Ramos (cell line): Measurements from ENCODE around the gene PHTF2.
"Not testable (repeated sequence)": the region's sequence is repeated elsewhere in the genome, so short reads cannot be mapped to it uniquely, and the experiment has no call there.

Source experiments
- in situ Hi-C: fragments of 300-500 bp; cut with MboI; formaldehyde crosslinking; loops from one replicate; pipeline ENCODE4 v1.14.3; 2022; ENCODE audit warnings: low sequenced_read_pairs; ENCODE audit not compliant: unreplicated experiment

Gene PHTF2

DNA sequence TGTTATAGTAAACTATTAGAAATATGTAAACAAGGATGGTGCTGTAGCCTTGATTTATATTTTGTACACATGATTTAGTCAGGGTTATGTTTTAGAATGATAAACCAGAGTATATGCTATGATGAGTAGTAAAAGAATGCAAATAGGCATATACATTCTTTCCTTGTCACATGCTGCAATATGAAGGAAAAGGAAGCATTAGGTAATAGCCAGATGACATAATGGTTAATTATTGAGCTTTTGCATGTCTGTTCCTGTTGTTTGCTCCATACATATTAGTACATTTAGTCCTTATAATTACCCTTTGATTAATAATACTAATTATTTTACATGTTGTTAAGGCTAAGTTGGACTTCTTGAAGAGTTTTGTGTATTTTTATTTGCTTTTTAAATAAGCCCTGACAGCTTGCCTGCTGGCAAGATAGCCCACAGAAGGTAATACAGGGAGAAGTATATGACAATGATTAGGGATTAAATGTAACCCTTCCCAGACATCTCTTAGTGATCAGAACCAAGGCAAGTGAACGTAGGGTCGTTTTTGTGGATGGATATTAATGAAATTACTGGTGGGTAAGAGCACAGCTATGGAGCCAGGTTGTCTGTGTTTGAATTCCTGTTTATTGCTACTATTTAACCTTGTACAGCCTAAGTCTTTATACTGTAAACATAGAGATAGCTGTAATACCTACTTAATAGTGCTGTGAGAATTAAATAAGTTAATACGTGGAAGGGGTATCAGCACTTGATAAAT lies 68.4 kb downstream of the PHTF2 start:
- in situ Hi-C loops, result no loop called here

- in situ Hi-C loops, result no loop called here
These were observed 68.9 kb downstream of the PHTF2 start for GRCh38 chr7:77867537-77867865.

DNA sequence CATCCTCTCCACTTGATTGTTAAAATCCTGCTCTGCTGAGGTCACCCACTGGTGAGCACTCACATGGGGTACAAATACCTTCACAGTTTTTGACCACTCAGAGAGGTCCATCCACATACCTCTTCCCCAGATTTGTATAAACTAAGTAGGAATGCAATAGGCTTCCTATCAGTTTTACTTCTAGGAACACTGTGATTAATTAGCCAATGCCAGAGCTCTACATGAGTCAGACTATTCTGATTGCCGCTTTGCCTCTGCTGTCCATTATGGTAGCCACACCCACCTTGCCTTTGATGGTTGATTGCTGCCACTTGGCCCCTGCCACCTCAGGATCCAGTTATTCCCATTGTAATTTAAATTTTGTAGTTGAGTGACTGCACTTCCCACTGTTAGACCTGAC lies 73.7 kb downstream of the PHTF2 start:
- in situ Hi-C loops, result not testable (repeated sequence)

- in situ Hi-C loops, result not testable (repeated sequence)
These were observed 75.1 kb downstream of the PHTF2 start for GRCh38 chr7:77873416-77874327.

DNA sequence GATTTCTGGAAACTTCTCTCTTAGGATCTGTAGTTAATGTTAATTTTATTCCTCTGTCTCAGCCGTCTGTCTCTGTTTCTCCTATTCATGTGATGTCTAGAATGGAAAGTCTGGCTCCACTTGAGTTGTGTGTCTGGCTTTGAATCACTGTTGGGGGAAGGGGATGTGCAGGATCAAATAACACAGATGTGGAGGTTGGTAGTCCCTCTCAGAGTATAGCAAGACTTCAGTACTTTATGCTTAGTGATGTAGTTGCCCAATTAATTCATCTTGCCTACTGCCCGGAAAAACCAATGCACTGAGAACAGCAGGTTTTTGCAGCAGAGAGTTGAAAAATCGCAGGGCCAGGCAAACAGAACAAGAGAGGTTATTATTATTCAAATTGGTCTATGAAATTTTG lies 79.2 kb downstream of the PHTF2 start:
- in situ Hi-C loops, result no loop called here

DNA sequence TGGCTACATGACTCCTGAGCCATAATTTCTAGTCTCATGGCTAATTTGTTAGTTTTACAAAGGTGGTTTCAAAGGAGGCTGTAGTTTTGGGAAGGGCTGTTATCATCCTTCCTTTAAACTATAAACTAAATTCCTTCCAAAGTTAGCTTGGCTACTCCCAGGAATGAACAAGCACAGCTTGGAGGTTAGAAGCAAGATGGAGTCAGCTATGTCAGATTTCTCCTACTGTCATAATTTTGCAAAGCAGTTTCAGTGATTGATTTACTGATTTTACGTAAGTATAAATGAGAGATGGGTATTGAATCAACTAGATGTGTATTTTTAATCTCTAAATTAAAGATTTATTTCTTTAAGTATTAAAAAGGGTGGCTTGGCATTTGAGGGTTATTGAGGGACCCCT lies 79.9 kb downstream of the PHTF2 start:
- in situ Hi-C loops, result no loop called here

DNA sequence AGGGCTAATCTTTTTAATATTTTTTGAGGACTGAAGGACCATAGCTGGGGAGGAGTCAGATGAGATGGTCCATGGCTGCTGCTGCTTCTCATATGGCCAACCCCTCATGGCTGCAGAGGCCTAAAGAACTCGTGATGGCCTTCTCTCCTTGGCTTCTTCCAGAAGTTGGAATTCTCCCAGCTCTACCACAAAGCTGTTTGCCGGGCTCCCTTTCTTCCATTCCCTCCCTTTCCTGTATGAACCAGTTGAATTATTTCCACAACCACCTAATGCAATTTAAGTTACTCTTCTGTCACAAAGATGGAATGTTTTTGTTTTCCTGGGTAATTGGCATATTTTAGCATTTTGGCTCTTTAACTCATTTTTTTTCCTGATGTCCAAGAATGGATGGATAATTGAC lies 80.7 kb downstream of the PHTF2 start:
- in situ Hi-C loops, result no loop called here

DNA sequence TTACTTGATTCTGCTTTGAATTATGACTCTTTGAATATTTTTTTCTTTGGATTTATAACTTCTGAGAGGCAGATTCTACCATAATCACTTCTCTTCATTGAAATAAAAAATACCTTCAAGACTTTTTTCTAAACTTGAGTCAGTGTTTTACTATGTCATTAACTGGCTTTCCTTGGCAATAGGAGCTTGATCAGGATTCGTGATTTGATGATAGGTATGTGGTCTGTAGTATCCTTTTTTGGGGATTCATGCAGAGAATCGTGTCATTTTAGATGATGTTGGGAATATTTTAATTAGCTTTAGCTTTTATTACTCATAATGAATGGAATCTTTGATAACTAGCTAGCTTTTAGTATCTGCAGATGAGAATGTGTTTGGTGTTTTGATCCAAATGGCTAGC lies 83.3 kb downstream of the PHTF2 start:
- in situ Hi-C loops, result no loop called here

- in situ Hi-C loops, result no loop called here
These were observed 86.6 kb downstream of the PHTF2 start for GRCh38 chr7:77885155-77885554.

DNA sequence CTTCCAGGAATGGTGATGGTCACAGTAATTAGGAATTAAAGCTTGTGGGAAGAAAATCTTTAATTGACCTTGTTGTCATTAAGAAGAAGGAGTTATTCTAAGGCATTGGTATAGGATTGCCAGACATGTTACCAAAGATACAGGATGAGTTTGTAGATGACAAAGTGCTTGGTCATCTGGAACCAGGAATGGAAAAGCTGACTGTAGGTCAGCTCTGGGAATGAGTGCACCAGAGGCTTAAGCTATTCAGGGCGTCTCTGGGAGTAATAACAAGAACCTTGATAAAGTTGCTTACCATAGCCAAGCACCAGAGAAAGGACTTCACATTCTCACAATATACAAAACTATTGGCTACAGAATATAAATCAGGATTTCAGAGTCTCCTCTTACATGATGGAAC lies 89.0 kb downstream of the PHTF2 start:
- in situ Hi-C loops, result no loop called here

GRCh38 chr7:77888998-77889397 lies 90.4 kb downstream of the PHTF2 start:
- in situ Hi-C loops, result no loop called here

DNA sequence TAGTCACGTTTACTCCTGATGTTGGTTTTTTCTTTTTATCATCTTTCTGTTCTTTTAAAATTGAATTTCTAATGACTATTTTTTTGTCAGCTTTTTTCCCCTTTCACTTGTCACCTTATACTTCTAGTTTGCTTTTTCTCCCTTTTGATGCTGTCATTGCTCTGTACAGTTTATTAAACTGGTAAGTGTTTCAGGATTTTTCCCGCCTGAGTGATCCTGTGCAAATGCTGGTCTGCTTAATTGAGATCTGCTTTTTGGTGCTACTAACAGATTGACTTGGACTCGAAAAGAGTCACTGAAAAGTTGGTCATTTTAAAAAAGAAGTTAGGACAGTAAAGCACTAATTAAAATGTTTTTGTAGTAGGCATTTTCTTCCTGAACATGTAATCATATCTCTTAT lies 95.2 kb downstream of the PHTF2 start:
- in situ Hi-C loops, result no loop called here

GRCh38 chr7:77894574-77895091 lies 96.1 kb downstream of the PHTF2 start:
- in situ Hi-C loops, result no loop called here

DNA sequence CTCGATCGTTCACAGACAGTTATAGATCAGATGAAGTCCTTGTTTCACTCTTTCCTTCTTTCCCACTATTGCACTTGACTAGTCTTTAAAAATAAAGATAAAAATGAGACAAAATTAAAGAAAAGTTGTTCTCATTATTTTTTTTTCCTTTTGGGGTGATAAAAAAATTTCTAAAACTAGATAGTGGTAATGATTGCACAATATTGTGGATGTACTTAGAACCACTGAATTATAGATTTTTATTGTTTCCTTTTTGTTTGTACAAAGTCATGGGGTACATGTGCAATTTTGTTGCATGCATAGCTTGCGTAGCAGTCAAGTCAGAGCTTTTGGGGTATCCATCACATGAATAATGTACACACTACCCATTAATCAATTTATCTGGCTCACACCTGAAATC lies 97.3 kb downstream of the PHTF2 start:
- in situ Hi-C loops, result no loop called here

DNA sequence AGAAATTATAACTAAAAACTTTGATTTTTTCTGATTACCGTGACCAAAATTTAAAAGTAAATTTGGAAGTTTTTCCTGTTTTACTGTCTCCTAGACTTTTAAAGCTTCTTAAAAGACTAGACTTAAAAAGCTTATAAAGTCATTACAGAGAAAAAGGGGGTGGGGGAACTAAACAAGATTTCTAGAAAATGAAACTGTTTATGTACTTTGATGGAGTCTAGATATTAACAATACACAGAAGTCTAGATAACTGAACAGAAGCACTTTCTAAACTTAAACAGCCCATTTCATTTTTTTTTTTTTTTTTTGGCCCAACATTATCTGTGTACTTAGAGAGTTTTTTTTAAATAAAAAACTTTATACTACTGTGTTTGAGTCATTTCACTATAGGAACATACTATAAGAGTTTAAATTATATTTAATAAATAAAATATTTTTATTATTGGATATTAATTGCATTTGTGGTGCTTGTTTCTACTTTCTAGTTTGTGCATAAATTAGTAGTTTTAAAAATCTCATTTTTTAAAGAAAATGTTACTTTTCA lies 98.5 kb downstream of the PHTF2 start:
- in situ Hi-C loops, result no loop called here

GRCh38 chr7:77899516-77899915 lies 100.9 kb downstream of the PHTF2 start:
- in situ Hi-C loops, result no loop called here

DNA sequence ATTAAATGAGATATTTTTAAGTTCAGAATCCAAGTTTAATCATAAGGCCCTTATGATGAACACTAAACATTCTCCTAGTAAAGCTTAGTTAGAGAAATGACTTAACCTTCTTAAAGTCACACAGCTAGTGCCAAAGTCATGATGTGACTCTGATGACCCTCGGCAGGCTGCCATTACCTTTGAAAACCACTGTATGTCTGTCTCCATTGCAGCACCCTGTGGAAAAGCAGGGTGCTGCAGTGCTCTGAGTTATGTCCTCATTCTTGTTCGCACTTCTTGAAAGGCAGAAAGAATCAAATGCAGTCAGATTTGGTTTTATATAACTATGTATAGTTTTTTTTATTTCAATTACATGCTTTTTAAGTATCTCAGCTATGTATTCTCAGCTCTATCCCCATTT lies 105.0 kb downstream of the PHTF2 start:
- in situ Hi-C loops, result no loop called here

GRCh38 chr7:77904252-77904651 lies 105.7 kb downstream of the PHTF2 start:
- in situ Hi-C loops, result no loop called here

DNA sequence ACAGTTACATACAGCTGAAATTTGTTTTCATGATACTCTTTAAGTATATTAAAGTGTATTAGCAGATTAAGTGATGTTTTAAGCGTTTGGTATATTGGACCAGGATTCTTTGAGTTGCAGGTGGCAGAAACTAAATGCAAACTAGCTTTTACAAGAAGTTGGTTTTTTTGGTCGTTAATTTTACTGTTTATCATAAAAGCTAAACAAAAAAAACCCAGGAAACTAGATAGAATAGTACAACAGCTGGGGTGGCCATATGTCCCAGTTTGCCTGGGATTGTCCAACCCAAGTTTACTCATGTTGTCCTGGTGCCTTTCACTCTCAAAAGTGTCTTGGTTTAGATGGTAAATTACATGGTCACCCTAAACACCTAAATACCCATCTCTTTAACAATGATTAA lies 108.7 kb downstream of the PHTF2 start:
- in situ Hi-C loops, result no loop called here

DNA sequence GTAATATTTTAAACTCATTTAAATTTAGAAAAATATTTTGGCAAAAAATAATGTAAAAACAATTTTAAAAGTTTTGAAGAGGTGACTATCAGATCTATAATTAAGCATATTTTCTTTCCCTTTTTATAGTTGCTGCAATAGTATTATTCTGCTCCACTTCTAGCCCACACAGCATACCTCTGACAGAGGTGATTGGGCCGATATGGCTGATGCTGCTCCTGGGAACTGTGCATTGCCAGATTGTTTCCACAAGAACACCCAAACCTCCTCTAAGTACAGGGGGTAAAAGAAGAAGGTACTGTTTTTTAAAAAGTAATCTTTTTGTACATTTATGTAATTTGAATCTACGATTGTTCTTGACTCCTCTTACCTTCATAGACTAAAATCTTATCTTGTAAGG lies 110.1 kb downstream of the PHTF2 start:
- in situ Hi-C loops, result no loop called here

DNA sequence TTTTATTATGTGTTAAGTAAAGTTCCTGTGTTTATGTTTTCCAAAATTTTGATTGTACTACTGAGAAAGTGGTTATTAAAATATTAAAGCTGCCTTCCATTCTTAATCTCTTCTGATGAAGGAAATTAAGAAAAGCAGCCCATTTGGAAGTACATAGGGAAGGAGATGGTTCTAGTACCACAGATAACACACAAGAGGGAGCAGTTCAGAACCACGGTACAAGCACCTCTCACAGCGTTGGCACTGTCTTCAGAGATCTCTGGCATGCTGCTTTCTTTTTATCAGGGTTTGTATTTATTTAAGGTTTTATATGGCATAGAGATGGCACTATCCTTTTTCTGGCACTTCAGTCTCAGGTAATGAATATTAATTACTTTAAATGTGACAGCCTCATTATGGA lies 111.6 kb downstream of the PHTF2 start:
- in situ Hi-C loops, result no loop called here
